ENCODE data around the gene DOCK7. TPM values are rescaled to one million over a fixed set of nuclear protein-coding genes. Genes with fewer than 3 reads are reported as not detected.
"Not testable (repeated sequence)": the region's sequence is repeated elsewhere in the genome, so short reads cannot be mapped to it uniquely, and the experiment has no call there.

DOCK7 gene
- total RNA-seq, 3 donors from 2014 or later = 40.4 to 53.7 (median 41.9) TPM

- ATAC-seq = peak; percentile 89
- H3K36me3 ChIP-seq (ENCODE audit: low read depth) = no peaks in the 10 kb centered on the region
- no peaks in the 10 kb centered on the region for H3K4me1 ChIP-seq (ENCODE audit: low read depth)
- peak; percentile 33 for TF ChIP-seq CTCF (IDR thresholded peaks at IDR 0.05)
- intact Hi-C loops (cut with DNase I, micrococcal nuclease) = loop anchor here in 1 of 2 donors (5.0 kb wide), 1 partner anchor 217 kb away; no protein-coding TSS in a partner anchor
- no peaks in the 10 kb centered on the region for H3K9me3 ChIP-seq
- DNase-seq = peak; percentile 38 to 65 (median 52)
- H3K4me3 ChIP-seq = no peak overlapping the region
Measured at GRCh38 chr1:62530516-62531154, 157.6 kb downstream of the DOCK7 start.

- no peak for TF ChIP-seq CTCF (IDR thresholded peaks at IDR 0.05)
- intact Hi-C loops (cut with DNase I, micrococcal nuclease) = no loop called here
- DNase-seq (no peak), ATAC-seq (no peak)
- Histone ChIP-seq H3K36me3 (ENCODE audit: low read depth) (no peaks in the 10 kb centered on the region), H3K9me3 (no peaks in the 10 kb centered on the region), H3K4me3 (no peak overlapping the region), H3K4me1 (ENCODE audit: low read depth) (no peaks in the 10 kb centered on the region)
Measured at GRCh38 chr1:62529227-62529626, 159.0 kb downstream of the DOCK7 start.

GRCh38 chr1:62528015-62528414 lies 160.2 kb downstream of the DOCK7 start:
- Histone ChIP-seq H3K4me3 (no peak overlapping the region), H3K9me3 (no peaks in the 10 kb centered on the region), H3K4me1 (ENCODE audit: low read depth) (no peaks in the 10 kb centered on the region), H3K36me3 (ENCODE audit: low read depth) (no peaks in the 10 kb centered on the region)
- intact Hi-C loops (cut with DNase I, micrococcal nuclease) = no loop called here
- ATAC-seq (no peak), DNase-seq (peak in 1 of 3 donors; percentile 16)
- TF ChIP-seq CTCF (IDR thresholded peaks at IDR 0.05) = no peak

GRCh38 chr1:62527346-62527745 lies 160.8 kb downstream of the DOCK7 start:
- DNase-seq; H3K36me3 ChIP-seq (ENCODE audit: low read depth); intact Hi-C loops (cut with DNase I, micrococcal nuclease); H3K4me3 ChIP-seq; H3K4me1 ChIP-seq (ENCODE audit: low read depth); ATAC-seq; H3K9me3 ChIP-seq: not testable (repeated sequence)

GRCh38 chr1:62523860-62524259 lies 164.3 kb downstream of the DOCK7 start:
- H3K36me3 ChIP-seq (ENCODE audit: low read depth) = no peaks in the 10 kb centered on the region
- intact Hi-C loops (cut with DNase I, micrococcal nuclease) = no loop called here
- H3K4me3 ChIP-seq = no peak overlapping the region
- DNase-seq = no peak
- no peak for ATAC-seq
- no peak for TF ChIP-seq CTCF (IDR thresholded peaks at IDR 0.05)
- H3K4me1 ChIP-seq (ENCODE audit: low read depth) = no peaks in the 10 kb centered on the region
- H3K9me3 ChIP-seq = peaks cover 4% of the 10 kb centered on the region

- H3K36me3 ChIP-seq (ENCODE audit: low read depth) = no peaks in the 10 kb centered on the region
- TF ChIP-seq CTCF (IDR thresholded peaks at IDR 0.05) = no peak
- no peaks in the 10 kb centered on the region for H3K4me1 ChIP-seq (ENCODE audit: low read depth)
- H3K9me3 ChIP-seq = peaks cover 4% of the 10 kb centered on the region
- intact Hi-C loops (cut with DNase I, micrococcal nuclease) = no loop called here
- no peak for DNase-seq
- no peak overlapping the region for H3K4me3 ChIP-seq
- peak; percentile 80 for ATAC-seq
Measured at GRCh38 chr1:62516600-62516999, 171.6 kb downstream of the DOCK7 start.

Data from mucosa of descending colon (tissue), 3 donors.